Suppressor macrophage treated with lipopolysaccharide for 4 hours (primary cell): Measurements from ENCODE around the gene LRRTM3.

ENCODE experiments used
- DNase-seq: peaks from one replicate; pipeline ENCODE4 v3.0.0-alpha.2; 2020

The LRRTM3 gene

DNA sequence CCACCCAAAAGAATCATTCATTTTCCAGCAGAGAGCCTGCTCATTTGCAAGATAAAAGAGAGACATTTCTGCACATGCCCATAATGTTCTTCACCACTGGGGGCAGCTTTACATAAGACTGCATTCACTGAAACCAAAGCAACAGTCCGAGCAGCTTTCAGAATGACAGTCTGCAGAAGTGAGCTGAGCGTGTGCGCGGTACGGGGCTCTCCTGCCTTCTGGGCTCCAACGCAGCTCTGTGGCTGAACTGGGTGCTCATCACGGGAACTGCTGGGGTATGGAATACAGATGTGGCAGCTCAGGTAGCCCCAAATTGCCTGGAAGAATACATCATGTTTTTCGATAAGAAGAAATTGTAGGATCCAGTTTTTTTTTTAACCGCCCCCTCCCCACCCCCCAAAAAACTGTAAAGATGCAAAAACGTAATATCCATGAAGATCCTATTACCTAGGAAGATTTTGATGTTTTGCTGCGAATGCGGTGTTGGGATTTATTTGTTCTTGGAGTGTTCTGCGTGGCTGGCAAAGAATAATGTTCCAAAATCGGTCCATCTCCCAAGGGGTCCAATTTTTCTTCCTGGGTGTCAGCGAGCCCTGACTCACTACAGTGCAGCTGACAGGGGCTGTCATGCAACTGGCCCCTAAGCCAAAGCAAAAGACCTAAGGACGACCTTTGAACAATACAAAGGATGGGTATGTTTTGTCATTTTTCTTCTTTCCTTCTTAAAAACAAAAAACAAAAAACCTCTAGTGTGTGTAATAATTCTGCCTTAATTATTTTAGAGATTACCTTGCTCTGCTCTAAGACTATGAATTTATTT, at the start of gene LRRTM3:
Gene LRRTM3 (plus strand): TSS at position 141 of the 820 bp plus-strand sequence.
- DNase-seq: peak; percentile 36

DNA sequence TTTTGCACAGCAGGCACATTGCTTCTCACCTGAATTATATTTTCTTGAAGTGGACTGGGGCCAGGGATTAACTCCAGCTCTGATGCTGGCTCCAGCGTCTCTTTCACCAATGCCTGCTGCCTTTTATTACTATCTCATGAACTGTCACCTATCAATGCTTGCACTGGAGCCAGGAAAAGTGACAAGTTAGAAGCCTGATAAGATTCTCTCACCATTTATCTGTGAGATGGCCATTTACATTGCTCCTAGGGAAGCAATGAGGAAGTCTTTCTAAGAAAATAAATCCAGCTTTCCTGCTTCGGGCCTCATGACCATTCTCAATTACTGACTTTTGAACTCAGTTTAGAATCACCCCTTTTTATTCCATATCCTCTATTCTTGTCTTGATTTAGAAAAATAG, 48.5 kb upstream of the LRRTM3 start:
- no peak for DNase-seq

DNA sequence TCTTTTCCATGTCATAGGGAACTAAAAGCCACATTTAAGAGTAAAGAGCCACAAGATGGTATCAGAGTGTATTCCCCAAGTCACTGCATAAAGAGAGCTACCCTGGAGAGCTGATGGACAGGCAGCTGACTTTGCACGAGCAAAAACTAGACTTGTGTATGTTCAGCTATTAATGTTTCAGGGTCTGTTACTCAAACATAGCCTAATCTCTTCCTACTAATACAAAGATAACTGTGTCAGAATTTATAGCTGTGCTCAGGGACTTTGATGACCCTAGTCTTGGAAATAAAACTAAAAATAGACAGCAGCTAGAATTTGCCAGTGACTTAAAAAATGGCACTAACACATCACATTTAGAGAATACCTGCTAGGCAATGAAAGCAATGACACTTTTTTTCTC, 45.5 kb upstream of the LRRTM3 start:
- DNase-seq: no peak

DNA sequence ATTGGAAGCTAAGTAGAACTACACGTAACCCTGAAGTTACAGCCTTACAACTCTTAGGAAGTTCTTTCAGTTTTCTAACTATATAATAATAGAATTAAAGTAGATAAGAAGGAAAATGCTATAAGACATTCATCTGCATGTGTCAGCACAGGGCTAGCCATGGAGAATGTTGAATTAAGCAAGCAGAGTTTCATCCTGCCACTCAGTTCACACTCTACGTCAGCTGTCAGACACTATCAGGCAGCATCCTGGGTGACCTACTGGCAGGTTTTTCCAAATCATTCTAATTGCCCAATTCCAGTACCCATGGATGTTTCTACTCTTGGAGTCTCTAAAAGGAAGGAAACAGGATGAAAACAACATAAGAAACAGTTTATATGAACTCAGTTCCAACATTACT, 45.0 kb upstream of the LRRTM3 start:
- DNase-seq: no peak

DNA sequence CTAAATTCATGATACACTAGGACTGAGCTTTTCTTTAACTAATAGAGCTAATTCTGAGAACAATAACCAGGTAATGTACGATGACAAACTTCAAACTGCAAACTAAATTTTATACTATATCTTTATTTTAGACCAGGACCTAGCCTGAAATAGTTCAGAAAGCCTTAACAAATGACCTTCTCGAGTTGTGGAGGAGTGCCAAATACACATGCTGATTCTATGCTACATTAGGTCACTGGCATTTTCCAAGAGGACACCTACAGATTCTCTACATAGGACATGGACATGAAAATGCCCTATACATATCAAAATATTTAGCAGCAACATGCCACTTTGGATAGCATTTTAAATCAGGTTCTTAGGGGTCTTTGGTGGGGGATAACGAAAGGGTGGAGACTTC, 44.0 kb upstream of the LRRTM3 start:
- DNase-seq: no peak

DNA sequence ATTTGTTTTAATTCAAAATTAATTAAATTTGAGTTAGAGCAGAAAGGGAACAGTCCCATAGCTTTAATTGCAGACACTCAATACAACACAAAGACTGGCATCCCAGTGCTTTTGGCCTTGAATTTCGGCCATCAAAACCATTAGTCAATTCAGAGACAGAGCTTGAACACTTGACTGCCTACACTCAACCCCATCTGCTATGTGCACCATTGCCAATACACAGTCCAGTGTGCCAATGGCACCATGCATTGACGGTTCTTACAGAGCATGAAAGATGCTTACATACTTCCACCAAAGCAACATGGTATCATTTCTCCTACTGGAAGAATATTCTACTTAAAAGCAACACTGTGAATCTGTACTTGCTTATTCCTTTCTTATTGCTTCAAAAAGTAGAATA, 43.6 kb upstream of the LRRTM3 start:
- DNase-seq: no peak

DNA sequence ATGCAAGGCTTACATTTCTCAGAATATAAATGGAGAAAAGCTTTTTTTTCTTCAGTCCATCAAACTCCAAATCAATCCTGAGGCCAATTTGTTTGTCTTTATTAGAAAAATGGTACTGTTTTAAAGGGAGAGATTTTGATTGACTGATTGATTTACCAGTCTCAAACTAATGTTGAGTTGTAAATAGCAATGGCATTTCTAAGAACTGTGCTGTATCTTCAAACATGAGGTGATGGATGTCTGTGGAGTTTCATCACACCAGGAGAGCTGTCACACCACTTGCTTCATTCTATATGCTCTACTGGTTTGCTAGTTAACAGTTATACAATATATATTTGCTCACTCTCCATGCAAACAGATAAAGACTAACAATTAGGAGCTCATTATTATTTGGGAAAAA, 39.0 kb upstream of the LRRTM3 start:
- no peak for DNase-seq

DNA sequence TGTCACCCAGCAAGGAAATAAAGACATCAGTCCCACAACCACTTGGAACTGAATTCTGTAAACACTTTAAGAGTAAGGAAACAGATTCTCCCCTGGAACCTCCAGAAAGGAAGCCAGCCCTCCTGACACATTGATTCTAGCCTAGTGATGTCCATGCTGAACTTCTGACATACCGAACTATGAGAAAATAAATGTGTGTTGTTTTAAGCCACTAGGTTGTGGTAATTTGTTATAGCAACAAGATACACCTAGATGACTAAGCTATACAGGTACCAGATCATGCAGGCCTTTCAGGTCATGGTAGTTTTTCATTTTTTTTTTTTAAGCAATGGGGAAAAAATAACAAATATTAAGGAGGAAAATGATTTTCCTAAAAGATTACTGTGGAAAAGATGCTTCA, 37.6 kb upstream of the LRRTM3 start:
- no peak for DNase-seq

DNA sequence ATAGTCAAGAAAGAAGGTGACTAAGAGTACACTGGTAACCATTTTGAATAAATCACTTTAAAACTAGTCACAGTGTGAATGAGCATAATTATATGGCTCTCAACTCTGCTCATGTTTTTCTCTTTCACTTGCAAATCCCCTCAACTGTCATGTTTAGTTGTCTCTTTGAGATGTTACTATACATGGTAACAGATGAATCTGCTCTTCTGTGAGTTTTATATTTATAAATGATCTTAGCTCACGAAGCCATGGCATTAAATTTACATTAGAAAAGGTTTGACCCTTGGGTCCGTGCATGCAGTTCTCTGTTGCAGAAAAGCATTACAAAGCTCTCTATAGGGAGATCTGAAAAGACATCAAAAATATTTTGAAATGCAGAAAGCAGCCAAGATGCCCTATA, 33.0 kb upstream of the LRRTM3 start:
- no peak for DNase-seq

DNA sequence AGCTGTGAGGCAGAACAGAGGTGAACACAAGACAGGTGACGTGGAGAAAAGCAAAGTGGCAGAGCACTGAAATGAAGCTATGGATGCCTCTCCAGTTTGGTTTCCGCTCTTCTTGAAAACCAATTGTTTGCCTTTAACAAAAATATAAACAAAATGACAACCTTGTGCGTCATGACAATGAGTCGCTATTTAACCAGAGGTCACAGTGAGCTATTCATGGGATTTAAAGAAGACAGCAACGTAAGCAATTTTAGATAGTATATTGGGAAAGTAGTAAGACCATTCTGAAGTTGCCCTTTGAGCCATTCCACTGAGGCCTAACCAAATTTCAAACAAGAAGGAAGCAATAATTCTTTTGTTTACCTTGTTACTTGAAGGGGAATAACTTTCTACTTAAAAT, 15.2 kb upstream of the LRRTM3 start:
- no peak for DNase-seq

DNA sequence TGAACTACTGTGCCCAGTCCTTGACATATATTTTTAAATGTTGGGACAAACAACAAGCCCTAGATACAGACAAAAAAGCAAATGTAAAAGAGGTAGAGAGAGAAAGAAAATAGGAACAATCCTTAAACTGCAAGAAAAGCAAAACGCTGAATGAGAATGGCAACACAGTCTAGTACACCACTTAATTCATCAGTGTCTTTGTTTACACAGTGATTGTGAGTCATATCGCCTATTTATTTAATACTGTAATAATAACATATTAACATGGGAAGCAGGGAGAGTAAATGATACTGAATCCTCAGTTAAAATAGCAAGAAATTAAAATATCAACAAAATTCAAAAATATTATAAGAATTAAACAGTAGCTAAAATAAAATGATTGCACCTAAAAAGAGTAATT, 9.8 kb upstream of the LRRTM3 start:
- no peak for DNase-seq

DNA sequence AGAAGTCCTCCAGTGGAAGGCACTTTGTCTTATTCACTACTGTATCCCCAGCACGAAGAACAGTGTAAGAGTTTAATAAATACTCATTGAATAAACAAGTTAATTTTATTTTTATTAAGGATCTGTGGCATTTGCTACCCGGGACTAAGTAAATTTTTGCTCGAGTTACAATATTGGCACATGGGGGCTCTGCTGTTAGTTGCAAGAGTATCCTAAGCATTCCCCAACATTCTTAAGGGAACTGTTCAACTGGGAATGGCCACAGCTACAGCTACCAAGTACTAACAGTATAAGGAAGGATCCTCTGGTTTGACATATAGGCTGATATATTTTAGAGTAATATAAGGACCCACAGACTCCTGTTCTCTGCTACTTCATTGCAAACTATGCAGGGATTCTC, 8.7 kb upstream of the LRRTM3 start:
- DNase-seq: no peak

DNA sequence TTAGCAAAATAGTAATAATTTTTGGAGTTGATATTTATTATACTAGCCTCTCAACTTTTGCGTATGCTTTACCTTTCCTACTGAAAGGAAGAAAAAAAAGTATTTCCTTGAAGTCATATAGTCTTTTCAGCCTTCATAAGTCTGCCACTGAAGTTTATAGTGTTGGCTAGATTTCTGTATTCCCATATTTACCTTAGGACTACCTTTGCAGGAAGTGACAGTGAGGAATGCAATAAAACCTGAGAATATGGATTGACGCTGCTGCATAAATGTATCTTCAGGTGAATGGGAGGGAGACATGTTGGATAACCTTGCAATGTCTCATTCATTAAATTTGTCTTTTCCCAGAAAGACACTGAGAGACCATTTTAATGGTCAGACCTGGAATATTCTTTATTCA, 6.6 kb upstream of the LRRTM3 start:
- no peak for DNase-seq

DNA sequence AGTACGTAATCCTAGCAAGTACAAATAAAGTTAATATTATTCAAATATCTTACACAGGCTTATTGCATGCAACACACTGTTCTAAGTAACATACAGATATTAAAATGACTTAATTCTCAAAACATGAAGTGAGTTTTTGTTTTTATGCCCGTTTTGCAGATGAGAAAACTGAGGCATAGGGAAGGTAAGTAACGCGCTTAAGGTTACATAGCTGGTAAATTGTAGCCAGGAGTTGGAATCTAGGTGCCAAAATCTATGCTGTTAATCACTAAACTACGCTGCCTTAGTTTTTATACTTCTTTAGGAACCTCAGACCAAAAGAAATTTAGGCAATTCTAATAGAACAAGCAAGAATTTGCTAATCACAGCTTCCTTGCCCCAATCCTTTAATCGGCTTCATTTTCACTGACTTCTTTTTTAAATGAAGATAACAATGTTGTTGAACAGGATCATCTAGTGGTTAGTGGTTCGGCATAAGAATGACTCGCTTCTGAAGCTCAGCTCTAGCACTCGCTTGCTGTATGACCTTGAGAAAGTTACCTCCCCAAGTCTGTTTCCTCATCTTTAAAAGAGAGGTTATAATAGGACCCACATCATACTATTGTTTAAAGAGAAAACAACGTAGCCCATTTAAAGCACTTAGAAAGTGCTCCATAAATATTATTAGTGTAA, 1.0 kb upstream of the LRRTM3 start:
- DNase-seq: no peak

DNA sequence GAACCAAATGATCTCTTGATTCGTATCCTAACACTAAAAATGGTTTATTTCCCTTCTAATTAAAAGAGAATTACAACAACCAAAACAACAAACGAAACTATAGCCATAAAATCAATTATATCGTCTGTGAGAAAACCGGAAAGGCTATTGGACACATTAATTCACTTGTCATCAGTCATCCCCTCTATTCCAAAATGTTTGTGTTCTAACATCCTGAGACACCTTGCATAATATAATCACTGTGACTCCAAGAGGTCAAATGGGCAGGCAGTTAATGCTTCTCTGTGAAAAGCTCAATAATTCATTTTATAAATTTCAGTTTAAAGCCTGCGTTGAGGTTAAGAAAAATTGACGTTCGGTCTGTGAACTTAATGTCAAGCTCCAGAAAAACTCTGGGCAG, 463 bp upstream of the LRRTM3 start:
- no peak for DNase-seq

DNA sequence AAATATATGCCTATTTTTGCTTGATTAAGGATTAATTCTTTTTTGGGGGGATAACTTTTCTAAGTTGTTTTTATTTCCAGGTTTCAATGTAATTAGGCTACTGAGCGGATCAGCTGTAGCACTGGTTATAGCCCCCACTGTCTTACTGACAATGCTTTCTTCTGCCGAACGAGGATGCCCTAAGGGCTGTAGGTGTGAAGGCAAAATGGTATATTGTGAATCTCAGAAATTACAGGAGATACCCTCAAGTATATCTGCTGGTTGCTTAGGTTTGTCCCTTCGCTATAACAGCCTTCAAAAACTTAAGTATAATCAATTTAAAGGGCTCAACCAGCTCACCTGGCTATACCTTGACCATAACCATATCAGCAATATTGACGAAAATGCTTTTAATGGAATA, 1.0 kb downstream of the LRRTM3 start:
- DNase-seq: no peak

DNA sequence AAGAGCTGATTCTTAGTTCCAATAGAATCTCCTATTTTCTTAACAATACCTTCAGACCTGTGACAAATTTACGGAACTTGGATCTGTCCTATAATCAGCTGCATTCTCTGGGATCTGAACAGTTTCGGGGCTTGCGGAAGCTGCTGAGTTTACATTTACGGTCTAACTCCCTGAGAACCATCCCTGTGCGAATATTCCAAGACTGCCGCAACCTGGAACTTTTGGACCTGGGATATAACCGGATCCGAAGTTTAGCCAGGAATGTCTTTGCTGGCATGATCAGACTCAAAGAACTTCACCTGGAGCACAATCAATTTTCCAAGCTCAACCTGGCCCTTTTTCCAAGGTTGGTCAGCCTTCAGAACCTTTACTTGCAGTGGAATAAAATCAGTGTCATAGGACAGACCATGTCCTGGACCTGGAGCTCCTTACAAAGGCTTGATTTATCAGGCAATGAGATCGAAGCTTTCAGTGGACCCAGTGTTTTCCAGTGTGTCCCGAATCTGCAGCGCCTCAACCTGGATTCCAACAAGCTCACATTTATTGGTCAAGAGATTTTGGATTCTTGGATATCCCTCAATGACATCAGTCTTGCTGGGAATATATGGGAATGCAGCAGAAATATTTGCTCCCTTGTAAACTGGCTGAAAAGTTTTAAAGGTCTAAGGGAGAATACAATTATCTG, 1.6 kb downstream of the LRRTM3 start:
- DNase-seq: no peak

DNA sequence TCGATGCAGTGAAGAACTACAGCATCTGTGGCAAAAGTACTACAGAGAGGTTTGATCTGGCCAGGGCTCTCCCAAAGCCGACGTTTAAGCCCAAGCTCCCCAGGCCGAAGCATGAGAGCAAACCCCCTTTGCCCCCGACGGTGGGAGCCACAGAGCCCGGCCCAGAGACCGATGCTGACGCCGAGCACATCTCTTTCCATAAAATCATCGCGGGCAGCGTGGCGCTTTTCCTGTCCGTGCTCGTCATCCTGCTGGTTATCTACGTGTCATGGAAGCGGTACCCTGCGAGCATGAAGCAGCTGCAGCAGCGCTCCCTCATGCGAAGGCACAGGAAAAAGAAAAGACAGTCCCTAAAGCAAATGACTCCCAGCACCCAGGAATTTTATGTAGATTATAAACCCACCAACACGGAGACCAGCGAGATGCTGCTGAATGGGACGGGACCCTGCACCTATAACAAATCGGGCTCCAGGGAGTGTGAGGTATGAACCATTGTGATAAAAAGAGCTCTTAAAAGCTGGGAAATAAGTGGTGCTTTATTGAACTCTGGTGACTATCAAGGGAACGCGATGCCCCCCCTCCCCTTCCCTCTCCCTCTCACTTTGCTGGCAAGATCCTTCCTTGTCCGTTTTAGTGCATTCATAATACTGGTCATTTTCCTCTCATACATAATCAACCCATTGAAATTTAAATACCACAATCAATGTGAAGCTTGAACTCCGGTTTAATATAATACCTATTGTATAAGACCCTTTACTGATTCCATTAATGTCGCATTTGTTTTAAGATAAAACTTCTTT, 2.3 kb downstream of the LRRTM3 start:
- no peak for DNase-seq

DNA sequence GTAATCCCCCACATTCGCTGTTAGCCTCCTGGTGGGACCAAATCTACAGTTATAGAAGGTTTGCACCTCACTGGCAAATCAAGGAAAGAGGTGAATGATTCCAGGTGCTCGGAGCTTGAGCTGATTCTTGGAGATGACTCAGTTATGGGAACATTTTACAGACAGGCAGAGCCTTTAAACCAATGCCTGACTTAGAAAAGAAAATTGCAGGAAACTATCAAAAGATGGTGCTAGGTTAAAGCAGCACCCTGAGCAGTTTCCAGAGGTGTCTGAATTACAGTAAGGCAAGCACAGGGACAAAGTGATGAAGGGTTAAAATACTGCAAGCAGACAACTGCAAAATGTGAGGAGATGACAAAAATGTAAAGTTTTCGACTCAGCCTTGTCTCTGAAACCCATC, 2.9 kb downstream of the LRRTM3 start:
- no peak for DNase-seq

DNA sequence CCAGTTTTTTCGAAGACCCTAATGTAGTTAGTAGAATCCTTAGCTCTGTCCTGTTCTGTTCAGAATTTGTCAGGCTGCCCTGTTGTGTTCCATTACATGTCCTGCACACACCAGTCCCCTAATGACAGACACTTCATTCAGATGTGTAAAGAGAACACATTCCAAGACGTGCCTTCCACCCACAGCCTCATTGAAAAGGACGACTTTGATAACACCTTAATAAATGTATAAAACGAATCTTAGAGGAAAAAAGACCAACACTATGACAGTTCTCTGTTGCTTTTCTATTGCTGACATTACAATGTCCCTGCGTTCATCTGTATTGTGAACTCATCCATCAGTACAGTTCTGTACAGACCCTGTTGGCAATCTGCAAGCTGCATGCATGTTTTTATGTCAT, 3.5 kb downstream of the LRRTM3 start:
- no peak for DNase-seq

DNA sequence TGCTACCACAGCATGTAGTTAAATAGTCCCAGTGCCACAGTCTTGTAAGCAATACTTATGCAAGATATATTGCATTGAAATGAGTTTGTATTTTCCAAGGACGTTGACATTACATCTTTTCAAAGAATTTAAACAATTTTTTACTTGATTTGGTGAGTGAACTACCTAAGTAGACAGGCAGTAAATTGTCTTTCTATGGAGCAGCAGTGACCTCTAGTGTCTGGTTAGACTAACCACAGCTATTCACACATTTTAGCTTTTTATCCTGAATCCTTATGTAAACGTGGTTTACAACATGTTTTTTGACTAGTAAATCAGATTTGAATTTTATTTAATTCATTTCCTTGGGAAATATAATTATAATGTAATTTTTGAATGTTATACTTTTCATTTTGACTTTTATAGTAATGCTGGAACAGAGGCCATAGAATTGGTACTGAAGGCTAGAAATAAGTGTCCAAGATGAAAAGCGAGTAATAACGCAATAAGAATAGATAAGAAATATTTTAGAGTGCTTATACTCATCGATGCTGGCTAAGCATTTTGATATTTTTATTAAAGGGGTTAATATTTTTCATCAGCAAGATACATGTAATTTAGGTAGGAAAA, 5.6 kb downstream of the LRRTM3 start:
- peak; percentile 53 for DNase-seq

DNA sequence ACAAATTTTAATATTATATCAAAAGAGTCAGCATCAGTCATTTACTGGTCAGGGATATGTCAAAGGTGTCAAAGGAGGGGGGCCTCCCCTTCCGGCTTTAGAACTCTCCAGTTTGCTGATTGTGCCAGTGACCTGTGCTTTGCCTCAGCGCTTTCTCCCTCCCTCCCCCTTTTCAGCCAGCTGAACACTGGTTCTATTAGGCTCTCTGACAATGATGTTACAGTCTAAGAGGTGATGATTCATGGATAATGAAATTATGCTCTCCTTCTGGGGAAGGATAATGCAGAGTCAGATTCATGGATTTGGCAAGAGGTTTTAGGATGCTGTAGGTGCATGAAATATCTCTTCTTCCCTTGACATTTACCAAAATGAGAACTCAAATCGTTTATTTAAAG, 6.1 kb downstream of the LRRTM3 start:
- DNase-seq: no peak

DNA sequence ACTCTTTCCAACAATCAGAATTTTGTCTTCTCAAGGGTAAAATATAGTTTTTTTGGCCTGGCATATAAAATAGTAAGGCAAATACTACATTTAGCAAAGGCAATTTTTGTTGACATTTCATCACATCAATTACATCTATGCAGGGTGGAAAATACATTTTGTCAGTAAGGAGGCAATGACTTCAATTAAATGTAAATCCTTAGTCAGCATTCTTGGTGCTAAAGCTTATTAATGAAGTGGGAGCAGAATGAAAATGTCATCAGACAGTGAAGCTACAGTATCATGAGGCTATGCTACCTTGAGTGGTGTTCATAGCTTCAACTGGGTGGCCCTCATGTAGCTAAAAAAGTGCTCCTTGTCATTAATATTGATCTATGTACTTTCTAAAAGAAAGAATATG, 8.9 kb downstream of the LRRTM3 start:
- no peak for DNase-seq
